HepG2 (cell line): ENCODE measurements around the gene CCT3. TPM values are rescaled to one million over a fixed set of nuclear protein-coding genes. Genes with fewer than 3 reads are reported as not detected.

Source experiments
- ARNT ChIP-seq: fragments of 450-650 bp; IDR thresholded peaks from 2 replicates; pipeline ENCODE4 v1.6.1; 2017
- ATF1 ChIP-seq: IDR thresholded peaks from 2 replicates; pipeline ENCODE4 v1.6.1; 2016; ENCODE audit warnings: mild to moderate bottlenecking, control low read depth
- ATF7-NPFF ChIP-seq: sonication (generic); formaldehyde crosslinking; IDR thresholded peaks from 2 replicates; pipeline ENCODE4 v1.8.1; 2023; ENCODE audit warnings: mild to moderate bottlenecking, low read depth, missing genetic modification reagents, moderate library complexity
- JUND ChIP-seq: sonication (generic); formaldehyde crosslinking; IDR thresholded peaks from 2 replicates; pipeline ENCODE4 v1.8.0; 2022; ENCODE audit warnings: mild to moderate bottlenecking, missing genetic modification reagents
- KLF16 ChIP-seq, 2 experiments: sonication (generic) in 1 of 2; formaldehyde crosslinking in 1 of 2; IDR thresholded peaks; 2 replicates each; pipeline versions ENCODE4 v1.6.1 to v1.8.0; 2016 to 2023; ENCODE audit warnings: missing genetic modification reagents in 2 of 2, missing compliant biosample characterization in 1 of 2
- PCBP2 ChIP-seq: fragments of 200-400 bp; formaldehyde crosslinking; optimal IDR thresholded peaks from 2 replicates; pipeline ENCODE3; 2018; ENCODE audit warnings: low read length, low read depth; ENCODE audit not compliant: poor library complexity, severe bottlenecking
- PHF8 ChIP-seq: sonication (generic); formaldehyde crosslinking; IDR thresholded peaks from 2 replicates; pipeline ENCODE4 v1.5.0; 2020; ENCODE audit warnings: missing genetic modification reagents
- RBAK ChIP-seq: sonication (generic); formaldehyde crosslinking; IDR thresholded peaks from 2 replicates; pipeline ENCODE4 v1.5.1; 2020; ENCODE audit warnings: mild to moderate bottlenecking, missing genetic modification reagents
- RBM39 ChIP-seq: fragments of 200-400 bp; formaldehyde crosslinking; IDR thresholded peaks from one replicate; pipeline ENCODE4 v1.6.1; 2018; ENCODE audit warnings: antibody characterized with exemption, mild to moderate bottlenecking, low read depth, low read length; ENCODE audit not compliant: poor library complexity, severe bottlenecking
- SALL2 ChIP-seq: sonication (generic); formaldehyde crosslinking; IDR thresholded peaks from 2 replicates; pipeline ENCODE4 v1.8.1; 2023; ENCODE audit warnings: mild to moderate bottlenecking, missing genetic modification reagents, inconsistent platforms
- SUZ12 ChIP-seq: fragments of 150-350 bp; IDR thresholded peaks from 2 replicates; pipeline ENCODE4 v1.6.1; 2014; ENCODE audit warnings: low read depth, low read length
- THAP11 ChIP-seq: IDR thresholded peaks from 2 replicates; pipeline ENCODE4 v1.6.1; 2016; ENCODE audit warnings: missing biosample characterization, missing genetic modification reagents
- TP53 ChIP-seq: sonication (generic); formaldehyde crosslinking; conservative IDR thresholded peaks from 2 replicates; pipeline ENCODE4 v1.4.0; 2020; ENCODE audit warnings: missing genetic modification reagents
- ZNF253 ChIP-seq: sonication (generic); formaldehyde crosslinking; IDR thresholded peaks from 2 replicates; pipeline ENCODE4 v1.8.0; 2022; ENCODE audit warnings: mild to moderate bottlenecking, missing genetic modification reagents, borderline replicate concordance
- ZNF296 ChIP-seq: sonication (generic); formaldehyde crosslinking; conservative IDR thresholded peaks from 2 replicates; pipeline ENCODE4 v1.5.0; 2020; ENCODE audit warnings: mild to moderate bottlenecking, missing genetic modification reagents
- ZNF546 ChIP-seq: sonication (generic); formaldehyde crosslinking; conservative IDR thresholded peaks from 2 replicates; pipeline ENCODE4 v1.8.1; 2023; ENCODE audit warnings: mild to moderate bottlenecking, missing genetic modification reagents
- ZSCAN22 ChIP-seq: sonication (generic); formaldehyde crosslinking; IDR thresholded peaks from 2 replicates; pipeline ENCODE4 v1.4.0; 2020; ENCODE audit warnings: mild to moderate bottlenecking, missing genetic modification reagents
- ZSCAN9 ChIP-seq: IDR thresholded peaks from 2 replicates; pipeline ENCODE4 v1.6.1; 2016; ENCODE audit warnings: borderline replicate concordance
- polyA plus RNA-seq, 8 experiments: library from polyadenylated mRNA; depleted of rRNA in 3 of 8; stranded (reverse) in 7 of 8; unstranded in 1 of 8; fragments of >200 nt; fragmentation: Illumina TruSeq in 4 of 8; extraction: Trizol in 4 of 8; gene quantifications; 2 replicates each; pipeline versions ENCODE4 v1.2.1 to v1.2.3, GENCODE V29; 2011 to 2016; ENCODE audit warnings: low read depth in 4 of 8, missing spikeins in 1 of 8, mixed read lengths in 1 of 8; ENCODE audit not compliant: insufficient read depth in 1 of 8
- total RNA-seq, 5 experiments: library from RNA; depleted of rRNA; stranded (reverse); fragments of >200 nt; fragmentation: Illumina TruSeq; extraction: Trizol; gene quantifications; 2 replicates each; pipeline ENCODE4 v1.2.3, GENCODE V29; 2016; ENCODE audit warnings: low read depth in 1 of 5
- TF ChIP-seq, protein P1 (sequence below): sonication (generic); formaldehyde crosslinking; IDR thresholded peaks from 2 replicates; pipeline ENCODE4 v1.5.0; 2020; ENCODE audit warnings: missing genetic modification reagents
- TF ChIP-seq, protein P2 (sequence below): sonication (generic); formaldehyde crosslinking; IDR thresholded peaks from 2 replicates; pipeline ENCODE4 v1.4.0; 2020; ENCODE audit warnings: mild to moderate bottlenecking, missing genetic modification reagents
- TF ChIP-seq, protein P3 (sequence below): IDR thresholded peaks from 2 replicates; pipeline ENCODE4 v1.6.1; 2012; ENCODE audit warnings: low read length, improper control_type of control experiment
- TF ChIP-seq, protein P4 (sequence below): sonication (generic); formaldehyde crosslinking; IDR thresholded peaks from 2 replicates; pipeline ENCODE4 v1.8.0; 2022; ENCODE audit warnings: missing genetic modification reagents, mild to moderate bottlenecking, inconsistent platforms, borderline replicate concordance
- TF ChIP-seq, protein P5 (sequence below): IDR thresholded peaks from 2 replicates; pipeline ENCODE4 v1.6.1; 2012; ENCODE audit warnings: inconsistent platforms
- TF ChIP-seq, protein P6 (sequence below): sonication (generic); formaldehyde crosslinking; IDR thresholded peaks from 2 replicates; pipeline ENCODE4 v1.4.0; 2020; ENCODE audit warnings: mild to moderate bottlenecking, missing genetic modification reagents

The CCT3 gene
- total and polyA plus RNA-seq, 2 of the 13 experiments (the other 11 are each of a cell fraction or from before 2014, with no cell fraction given): 319 to 615 TPM

DNA sequence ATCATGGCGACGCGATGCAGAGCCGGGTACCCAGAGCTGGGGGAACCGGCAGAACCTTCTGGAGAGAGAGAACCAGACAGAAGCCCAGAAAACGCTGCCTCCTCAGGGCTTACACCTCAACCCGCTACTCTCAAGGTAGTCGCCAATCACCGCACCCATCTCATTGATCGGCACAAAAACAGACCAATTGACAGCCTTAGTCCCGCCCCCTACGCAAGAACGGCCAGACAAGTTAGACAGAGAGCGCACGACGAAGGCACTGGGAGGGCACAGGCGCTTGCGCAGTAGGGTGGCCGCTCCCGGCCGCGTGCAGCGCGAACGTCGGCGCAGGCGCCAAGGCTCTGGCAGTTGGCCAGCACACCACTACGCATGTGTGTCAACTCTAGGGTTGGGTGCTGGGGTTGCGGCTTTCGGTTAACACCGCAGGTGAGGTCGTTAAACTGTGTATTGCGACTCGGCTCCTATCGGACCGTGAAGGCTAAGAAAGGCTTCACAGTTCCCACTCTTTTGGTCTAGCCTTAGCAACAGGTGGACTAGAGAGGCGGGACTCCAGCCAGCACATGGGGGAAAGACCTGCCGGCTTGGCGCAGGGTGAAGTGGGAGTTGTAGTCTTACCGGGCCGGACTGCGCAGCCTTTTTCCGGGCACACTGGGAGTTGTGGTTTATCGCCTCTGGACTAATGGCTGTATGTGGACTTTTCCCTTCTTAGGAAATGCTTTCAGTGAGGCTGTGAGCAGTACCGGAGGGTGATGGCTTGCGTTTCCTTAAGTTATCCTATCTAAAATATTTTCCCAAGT, at the start of gene CCT3, which contains the start of gene TSACC (continued):
- TF ChIP-seq, protein P1, sequence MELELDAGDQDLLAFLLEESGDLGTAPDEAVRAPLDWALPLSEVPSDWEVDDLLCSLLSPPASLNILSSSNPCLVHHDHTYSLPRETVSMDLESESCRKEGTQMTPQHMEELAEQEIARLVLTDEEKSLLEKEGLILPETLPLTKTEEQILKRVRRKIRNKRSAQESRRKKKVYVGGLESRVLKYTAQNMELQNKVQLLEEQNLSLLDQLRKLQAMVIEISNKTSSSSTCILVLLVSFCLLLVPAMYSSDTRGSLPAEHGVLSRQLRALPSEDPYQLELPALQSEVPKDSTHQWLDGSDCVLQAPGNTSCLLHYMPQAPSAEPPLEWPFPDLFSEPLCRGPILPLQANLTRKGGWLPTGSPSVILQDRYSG (CRISPR knock-in tag): no peak
- no peak for TF ChIP-seq JUND (CRISPR knock-in tag)
- no peak for TF ChIP-seq ZNF253 (CRISPR knock-in tag)
- TF ChIP-seq KLF16 (CRISPR knock-in tag; IDR thresholded peaks at IDR 0.05): no peak; a peak in 1 of 4 replicates
- no peak for TF ChIP-seq RBAK (CRISPR knock-in tag)
- TF ChIP-seq THAP11: peak; percentile 97
- TF ChIP-seq ZNF296 (CRISPR knock-in tag): no peak
- no peak for TF ChIP-seq RBM39
- TF ChIP-seq, protein P2, sequence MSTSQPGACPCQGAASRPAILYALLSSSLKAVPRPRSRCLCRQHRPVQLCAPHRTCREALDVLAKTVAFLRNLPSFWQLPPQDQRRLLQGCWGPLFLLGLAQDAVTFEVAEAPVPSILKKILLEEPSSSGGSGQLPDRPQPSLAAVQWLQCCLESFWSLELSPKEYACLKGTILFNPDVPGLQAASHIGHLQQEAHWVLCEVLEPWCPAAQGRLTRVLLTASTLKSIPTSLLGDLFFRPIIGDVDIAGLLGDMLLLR: no peak; the same call in 1 of the 2 replicates
- TF ChIP-seq, protein P3, sequence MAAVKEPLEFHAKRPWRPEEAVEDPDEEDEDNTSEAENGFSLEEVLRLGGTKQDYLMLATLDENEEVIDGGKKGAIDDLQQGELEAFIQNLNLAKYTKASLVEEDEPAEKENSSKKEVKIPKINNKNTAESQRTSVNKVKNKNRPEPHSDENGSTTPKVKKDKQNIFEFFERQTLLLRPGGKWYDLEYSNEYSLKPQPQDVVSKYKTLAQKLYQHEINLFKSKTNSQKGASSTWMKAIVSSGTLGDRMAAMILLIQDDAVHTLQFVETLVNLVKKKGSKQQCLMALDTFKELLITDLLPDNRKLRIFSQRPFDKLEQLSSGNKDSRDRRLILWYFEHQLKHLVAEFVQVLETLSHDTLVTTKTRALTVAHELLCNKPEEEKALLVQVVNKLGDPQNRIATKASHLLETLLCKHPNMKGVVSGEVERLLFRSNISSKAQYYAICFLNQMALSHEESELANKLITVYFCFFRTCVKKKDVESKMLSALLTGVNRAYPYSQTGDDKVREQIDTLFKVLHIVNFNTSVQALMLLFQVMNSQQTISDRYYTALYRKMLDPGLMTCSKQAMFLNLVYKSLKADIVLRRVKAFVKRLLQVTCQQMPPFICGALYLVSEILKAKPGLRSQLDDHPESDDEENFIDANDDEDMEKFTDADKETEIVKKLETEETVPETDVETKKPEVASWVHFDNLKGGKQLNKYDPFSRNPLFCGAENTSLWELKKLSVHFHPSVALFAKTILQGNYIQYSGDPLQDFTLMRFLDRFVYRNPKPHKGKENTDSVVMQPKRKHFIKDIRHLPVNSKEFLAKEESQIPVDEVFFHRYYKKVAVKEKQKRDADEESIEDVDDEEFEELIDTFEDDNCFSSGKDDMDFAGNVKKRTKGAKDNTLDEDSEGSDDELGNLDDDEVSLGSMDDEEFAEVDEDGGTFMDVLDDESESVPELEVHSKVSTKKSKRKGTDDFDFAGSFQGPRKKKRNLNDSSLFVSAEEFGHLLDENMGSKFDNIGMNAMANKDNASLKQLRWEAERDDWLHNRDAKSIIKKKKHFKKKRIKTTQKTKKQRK: no peak
- 0 out of 2 replicates have a peak, but pooled peaks have one; percentile 46 for TF ChIP-seq ZNF546 (CRISPR knock-in tag)
- TF ChIP-seq PHF8 (CRISPR knock-in tag): peak; percentile 75
- peak; percentile 86 for TF ChIP-seq ATF1 (CRISPR knock-in tag)
- TF ChIP-seq SALL2 (CRISPR knock-in tag): no peak; the same call in 1 of the 2 replicates
- no peak for TF ChIP-seq ARNT
- TF ChIP-seq SUZ12: peak; percentile 75
- TF ChIP-seq, protein P4, sequence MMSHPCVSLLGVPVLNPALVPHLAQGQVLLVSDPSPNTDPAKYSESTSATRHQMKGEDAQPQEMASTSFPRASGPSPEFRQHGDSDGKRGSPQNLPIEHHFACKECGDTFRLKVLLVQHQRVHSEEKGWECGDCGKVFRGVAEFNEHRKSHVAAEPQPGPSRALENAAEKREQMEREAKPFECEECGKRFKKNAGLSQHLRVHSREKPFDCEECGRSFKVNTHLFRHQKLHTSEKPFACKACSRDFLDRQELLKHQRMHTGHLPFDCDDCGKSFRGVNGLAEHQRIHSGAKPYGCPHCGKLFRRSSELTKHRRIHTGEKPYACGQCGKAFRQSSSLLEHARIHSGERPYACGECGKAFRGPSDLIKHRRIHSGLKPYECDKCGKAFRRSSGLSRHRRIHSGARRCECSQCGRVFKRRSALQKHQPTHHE: peak; percentile 79; the same call in 1 of the 2 replicates
- no peak for TF ChIP-seq ZSCAN22 (CRISPR knock-in tag)
- TF ChIP-seq ATF7-NPFF (CRISPR knock-in tag): no peak; the same call in 1 of the 2 replicates
- TF ChIP-seq PCBP2: no peak
- TF ChIP-seq ZSCAN9 (CRISPR knock-in tag): peak; percentile 12; the same call in 1 of the 2 replicates
- TF ChIP-seq, protein P5, sequence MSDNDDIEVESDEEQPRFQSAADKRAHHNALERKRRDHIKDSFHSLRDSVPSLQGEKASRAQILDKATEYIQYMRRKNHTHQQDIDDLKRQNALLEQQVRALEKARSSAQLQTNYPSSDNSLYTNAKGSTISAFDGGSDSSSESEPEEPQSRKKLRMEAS: peak; percentile 95
- no peak for TF ChIP-seq TP53 (CRISPR knock-in tag)
- TF ChIP-seq, protein P6, sequence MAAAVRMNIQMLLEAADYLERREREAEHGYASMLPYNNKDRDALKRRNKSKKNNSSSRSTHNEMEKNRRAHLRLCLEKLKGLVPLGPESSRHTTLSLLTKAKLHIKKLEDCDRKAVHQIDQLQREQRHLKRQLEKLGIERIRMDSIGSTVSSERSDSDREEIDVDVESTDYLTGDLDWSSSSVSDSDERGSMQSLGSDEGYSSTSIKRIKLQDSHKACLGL (CRISPR knock-in tag): peak; percentile 69; the same call in 1 of the 2 replicates
